H1 (cell line): Measurements from ENCODE around the gene DDI1. TPM values are rescaled to one million over a fixed set of nuclear protein-coding genes. Genes with fewer than 3 reads are reported as not detected.

ENCODE experiments used
- CTCF ChIA-PET: fragments of 300-600 bp; sonication (Branson Sonifier 250); formaldehyde crosslinking; loops from one replicate; lab custom pipeline; 2021; ENCODE audit not compliant: partially characterized antibody; lab: Charles Lee
- POLR2A ChIA-PET: fragments of 300-600 bp; sonication (Branson Sonifier 250); formaldehyde crosslinking; loops from one replicate; lab custom pipeline; 2021; ENCODE audit warnings: inconsistent platforms; ENCODE audit not compliant: partially characterized antibody; lab: Charles Lee
- DNase-seq, 2 experiments: peaks; one replicate each; pipeline versions ENCODE4 v3.0.0 to v3.0.0-alpha.2; 2010 to 2022; ENCODE audit warnings: low spot score in 2 of 2, low read depth in 1 of 2, mixed read lengths in 1 of 2
- FAIRE-seq: peaks from 2 replicates; lab custom pipeline; 2011; peaks lifted over from hg19 to GRCh38; lab: Jason Lieb, UNC
- H2AFZ ChIP-seq: 2 replicates; pipeline ENCODE4 v1.8.1; 2012; ENCODE audit warnings: low read length, inconsistent platforms
- H2AK5ac ChIP-seq: 2 replicates; pipeline ENCODE4 v1.6.1; 2013; ENCODE audit warnings: low read depth, low read length
- H2BK120ac ChIP-seq: replicated peaks from 2 replicates; pipeline ENCODE3; 2013; ENCODE audit warnings: low read depth, low read length, inconsistent platforms
- H2BK12ac ChIP-seq: 2 replicates; pipeline ENCODE4 v1.6.1; 2013; ENCODE audit warnings: low read depth, low read length
- H2BK15ac ChIP-seq: 2 replicates; pipeline ENCODE4 v1.6.1; 2013; ENCODE audit warnings: low read length
- H2BK20ac ChIP-seq: 2 replicates; pipeline ENCODE4 v1.6.1; 2013; ENCODE audit warnings: low read length
- H2BK5ac ChIP-seq: 2 replicates; pipeline ENCODE4 v1.6.1; 2013; ENCODE audit warnings: low read depth, low read length
- H3K14ac ChIP-seq: 2 replicates; pipeline ENCODE4 v1.6.1; 2013; ENCODE audit warnings: inconsistent platforms; ENCODE audit not compliant: insufficient read length
- H3K18ac ChIP-seq: 2 replicates; pipeline ENCODE4 v1.6.1; 2013; ENCODE audit warnings: low read length; ENCODE audit errors: extremely low read depth
- H3K23ac ChIP-seq: 2 replicates; pipeline ENCODE4 v1.6.1; 2013; ENCODE audit warnings: inconsistent platforms; ENCODE audit not compliant: insufficient read length
- H3K23me2 ChIP-seq: 2 replicates; pipeline ENCODE4 v1.6.1; 2013; ENCODE audit warnings: low read depth, low read length
- H3K27ac ChIP-seq: 2 replicates; pipeline ENCODE4 v1.6.1; 2011; ENCODE audit warnings: low read depth, low read length, inconsistent platforms
- H3K27me3 ChIP-seq, 4 experiments: replicated peaks in 1 of 4; 1 replicate in 1 of 4; 2 replicates in 3 of 4; pipeline versions ENCODE4 v1.6.1 to v1.8.1; 2011 to 2013; ENCODE audit warnings: low read length in 3 of 4, mild to moderate bottlenecking in 3 of 4, inconsistent platforms in 2 of 4, mixed read lengths in 2 of 4, moderate library complexity in 1 of 4; ENCODE audit not compliant: control insufficient read depth in 3 of 4, insufficient read depth in 3 of 4; ENCODE audit errors: extremely low read depth in 1 of 4
- H3K36me3 ChIP-seq, 4 experiments: 2 replicates each; pipeline versions ENCODE4 v1.6.1 to v1.8.1; 2011 to 2013; ENCODE audit warnings: mild to moderate bottlenecking in 4 of 4, low read length in 3 of 4, moderate library complexity in 2 of 4, control low read depth in 1 of 4, inconsistent platforms in 1 of 4; ENCODE audit not compliant: insufficient read depth in 4 of 4, control insufficient read depth in 2 of 4
- H3K4ac ChIP-seq: replicated peaks from 2 replicates; pipeline ENCODE3; 2013; ENCODE audit warnings: low read length, low read depth, mixed read lengths, inconsistent platforms; ENCODE audit not compliant: insufficient read length
- H3K4me1 ChIP-seq, 4 experiments: replicated peaks in 1 of 4; 1 replicate in 1 of 4; 2 replicates in 3 of 4; pipeline versions ENCODE4 v1.6.1 to v1.8.1; 2011 to 2013; ENCODE audit warnings: low read length in 3 of 4, inconsistent platforms in 2 of 4, mixed read lengths in 1 of 4; ENCODE audit not compliant: insufficient read depth in 4 of 4, control insufficient read depth in 3 of 4
- H3K4me2 ChIP-seq, 2 experiments: 2 replicates each; pipeline versions ENCODE4 v1.6.1 to v1.8.1; 2011 to 2013; ENCODE audit warnings: low read depth in 2 of 2, low read length in 2 of 2, control low read depth in 1 of 2, inconsistent platforms in 1 of 2, mild to moderate bottlenecking in 1 of 2; ENCODE audit not compliant: insufficient read depth in 1 of 2
- H3K4me3 ChIP-seq, 4 experiments: fragments of 200-600, 300-600 bp in 1 of 4; sonication (generic), shearing (Covaris generic), sonication (Bioruptor Twin) in 1 of 4; 2 replicates each; pipeline versions ENCODE4 v1.5.1 to v1.8.1; 2011 to 2016; ENCODE audit warnings: low read length in 4 of 4, low read depth in 3 of 4, control low read depth in 2 of 4, inconsistent platforms in 2 of 4, mild to moderate bottlenecking in 2 of 4, mixed read lengths in 1 of 4, moderate library complexity in 1 of 4; ENCODE audit not compliant: insufficient read depth in 2 of 4; ENCODE audit errors: extremely low read depth in 1 of 4
- H3K56ac ChIP-seq: replicated peaks from 2 replicates; pipeline ENCODE3; 2013; ENCODE audit warnings: low read depth, mild to moderate bottlenecking, mixed read lengths, low read length, inconsistent platforms; ENCODE audit not compliant: insufficient read length
- H3K79me1 ChIP-seq: 2 replicates; pipeline ENCODE4 v1.6.1; 2013; ENCODE audit warnings: low read depth, low read length, control low read depth
- H3K79me2 ChIP-seq, 2 experiments: 2 replicates each; pipeline versions ENCODE4 v1.6.1 to v1.8.1; 2012 to 2013; ENCODE audit warnings: low read length in 2 of 2, mild to moderate bottlenecking in 2 of 2, inconsistent platforms in 1 of 2; ENCODE audit not compliant: insufficient read depth in 2 of 2, control insufficient read depth in 1 of 2
- H3K9ac ChIP-seq, 4 experiments: replicated peaks in 1 of 4; 1 replicate in 1 of 4; 2 replicates in 3 of 4; pipeline versions ENCODE4 v1.6.1 to v1.8.1; 2011 to 2013; ENCODE audit warnings: low read depth in 3 of 4, low read length in 3 of 4, control low read depth in 2 of 4, mild to moderate bottlenecking in 2 of 4, moderate library complexity in 2 of 4, inconsistent platforms in 1 of 4; ENCODE audit errors: extremely low read depth in 1 of 4
- H3K9me3 ChIP-seq, 2 experiments: 2 replicates each; pipeline versions ENCODE4 v1.6.1 to v1.8.1; 2012 to 2013; ENCODE audit warnings: mild to moderate bottlenecking in 2 of 2, moderate library complexity in 2 of 2, control low read depth in 1 of 2, inconsistent platforms in 1 of 2, low read depth in 1 of 2, low read length in 1 of 2, mixed read lengths in 1 of 2; ENCODE audit not compliant: insufficient read depth in 2 of 2
- H4K20me1 ChIP-seq, 2 experiments: replicated peaks in 1 of 2; 2 replicates each; pipeline versions ENCODE3 to v1.8.1; 2011 to 2013; ENCODE audit warnings: inconsistent platforms in 2 of 2, low read length in 2 of 2, mild to moderate bottlenecking in 1 of 2; ENCODE audit not compliant: insufficient read depth in 2 of 2, control insufficient read depth in 1 of 2
- H4K5ac ChIP-seq: 2 replicates; pipeline ENCODE4 v1.6.1; 2013; ENCODE audit warnings: low read length, low read depth, mixed read lengths, inconsistent platforms; ENCODE audit not compliant: insufficient read length
- H4K8ac ChIP-seq: 2 replicates; pipeline ENCODE4 v1.8.0; 2013; ENCODE audit warnings: mild to moderate bottlenecking, moderate library complexity, low read length, inconsistent platforms; ENCODE audit not compliant: insufficient read depth; ENCODE audit errors: extremely low read depth
- H4K91ac ChIP-seq: replicated peaks from 2 replicates; pipeline ENCODE3; 2013; ENCODE audit warnings: low read length, mixed read lengths, inconsistent platforms; ENCODE audit not compliant: insufficient read length
- CHD1 ChIP-seq: IDR thresholded peaks from 2 replicates; pipeline ENCODE4 v1.6.1; 2012; ENCODE audit warnings: low read depth, low read length, improper control_type of control experiment
- EGR1 ChIP-seq: IDR thresholded peaks from 2 replicates; pipeline ENCODE4 v1.6.1; 2011; ENCODE audit warnings: low read depth, low read length, borderline replicate concordance
- EP300 ChIP-seq, 2 experiments: IDR thresholded peaks; 1 replicate in 1 of 2; 2 replicates in 1 of 2; pipeline ENCODE4 v1.6.1; 2011 to 2012; ENCODE audit warnings: low read depth in 2 of 2, low read length in 2 of 2, mild to moderate bottlenecking in 2 of 2, borderline replicate concordance in 1 of 2, inconsistent platforms in 1 of 2, moderate library complexity in 1 of 2
- HDAC6 ChIP-seq: IDR thresholded peaks from one replicate; pipeline ENCODE4 v1.7.1; 2012; ENCODE audit warnings: low read depth, mild to moderate bottlenecking, inconsistent platforms, low read length, moderate library complexity
- PHF8 ChIP-seq: fragments of 200-600 bp; sonication (generic); conservative IDR thresholded peaks from 2 replicates; pipeline ENCODE4 v1.7.1; 2012; ENCODE audit warnings: low read depth, mild to moderate bottlenecking, inconsistent platforms, low read length, moderate library complexity
- RAD21 ChIP-seq, 2 experiments: IDR thresholded peaks in 1 of 2; conservative IDR thresholded peaks in 1 of 2; 2 replicates each; pipeline ENCODE4 v1.6.1; 2011; ENCODE audit warnings: low read depth in 2 of 2, low read length in 2 of 2, improper control_type of control experiment in 1 of 2, inconsistent platforms in 1 of 2, mild to moderate bottlenecking in 1 of 2, moderate library complexity in 1 of 2
- RXRA ChIP-seq: IDR thresholded peaks from 2 replicates; pipeline ENCODE4 v1.6.1; 2011; ENCODE audit warnings: low read depth, mild to moderate bottlenecking, low read length, moderate library complexity; ENCODE audit not compliant: insufficient read depth
- SAP30 ChIP-seq: fragments of 300-600 bp; sonication (generic); IDR thresholded peaks from 2 replicates; pipeline ENCODE4 v1.7.1; 2012; ENCODE audit warnings: low read length, moderate library complexity, mild to moderate bottlenecking, inconsistent platforms; ENCODE audit not compliant: insufficient read depth, insufficient replicate concordance
- SIN3A ChIP-seq, 2 experiments: IDR thresholded peaks in 1 of 2; conservative IDR thresholded peaks in 1 of 2; 2 replicates each; pipeline ENCODE4 v1.6.1; 2011 to 2012; ENCODE audit warnings: low read length in 2 of 2, improper control_type of control experiment in 1 of 2, low read depth in 1 of 2, mild to moderate bottlenecking in 1 of 2
- SP4 ChIP-seq: IDR thresholded peaks from 2 replicates; pipeline ENCODE4 v1.6.1; 2012; ENCODE audit warnings: low read length, inconsistent platforms
- WGBS, 2 experiments: shearing (Covaris generic) in 1 of 2; methylation state at CpG; one replicate each; pipeline versions ENCODE4 v1.1.6 to v1.1.7; 2013 to 2015; ENCODE audit warnings: low lambda C conversion rate in 2 of 2, mixed read lengths in 2 of 2, inconsistent platforms in 1 of 2, low coverage in 1 of 2, missing lambda C conversion rate in 1 of 2; ENCODE audit not compliant: insufficient replicate concordance in 2 of 2, insufficient coverage in 1 of 2, insufficient read length in 1 of 2; ENCODE audit errors: extremely low coverage in 1 of 2, missing lambda C conversion rate in 1 of 2; 5-methylcytosine and 5-hydroxymethylcytosine counted together
- polyA plus RNA-seq, 7 experiments: library from polyadenylated mRNA; depleted of rRNA in 3 of 7; stranded (reverse) in 5 of 7; unstranded in 2 of 7; fragments of >200 nt in 5 of 7; fragments of 200-250 nt in 2 of 7; gene quantifications; 1 replicate in 5 of 7; 2 replicates in 1 of 7; 4 replicates in 1 of 7; pipeline versions ENCODE4 v1.2.1 to v1.2.3, GENCODE V29; 2011 to 2013; ENCODE audit warnings: missing spikeins in 2 of 7, mixed read lengths in 2 of 7
- total RNA-seq: library from RNA; stranded (reverse); fragmentation: NEBNext Ultra II Directional; extraction: Animal tissue kit (Norgen Biotek cat#: 25700); gene quantifications from 2 replicates; pipeline ENCODE4 v1.2.1, GENCODE V29; 2021
- TF ChIP-seq, protein P1 (sequence below), 3 experiments: IDR thresholded peaks; 1 replicate in 2 of 3; 2 replicates in 1 of 3; pipeline versions ENCODE4 v1.5.1 to v1.6.1; 2011; ENCODE audit warnings: low read length in 3 of 3, mild to moderate bottlenecking in 3 of 3, inconsistent platforms in 2 of 3, low read depth in 1 of 3, moderate library complexity in 1 of 3; ENCODE audit not compliant: insufficient read depth in 1 of 3; ENCODE audit errors: control extremely low read depth in 1 of 3

The DDI1 gene
- total and polyA plus RNA-seq, 2 of the 8 experiments (the other 6 are each of a cell fraction or from before 2014, with no cell fraction given), result not detected

DNA sequence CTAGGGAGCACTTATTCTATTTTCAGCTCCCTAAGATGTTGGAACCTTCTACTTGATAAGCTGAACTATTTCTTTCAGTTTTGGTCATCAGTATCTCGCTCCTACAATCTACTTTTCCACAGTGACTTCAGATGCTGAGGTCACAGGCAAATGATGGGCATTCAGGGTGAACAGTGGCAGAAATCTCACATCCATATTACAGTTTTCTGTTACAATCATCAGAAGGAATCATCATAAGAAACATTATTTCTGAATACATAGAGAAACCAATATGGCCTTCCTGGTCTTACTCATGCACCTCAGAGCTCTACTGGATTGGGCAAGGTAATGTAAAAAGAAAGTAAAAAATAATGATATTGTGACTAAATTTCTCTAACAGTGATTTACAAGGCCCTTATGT is 39.4 kb upstream of the DDI1 start:
- Histone ChIP-seq H3K79me1 (no peaks in the 10 kb centered on the region), H3K4me1 (no peaks in the 10 kb centered on the region), H3K9me3 (no peaks in the 10 kb centered on the region), H4K8ac (no peak overlapping the region), H4K20me1 (no peaks in the 10 kb centered on the region), H3K23me2 (no peaks in the 10 kb centered on the region), H2BK20ac (no peak overlapping the region), H4K5ac (no peak overlapping the region), H2BK120ac (no peak overlapping the region), H3K9ac (no peak overlapping the region), H3K4ac (no peak overlapping the region), H3K79me2 (no peaks in the 10 kb centered on the region), H3K23ac (no peak overlapping the region), H3K4me3 (no peak overlapping the region), H3K4me2 (no peak overlapping the region), H2AK5ac (no peak overlapping the region), H3K14ac (no peak overlapping the region), H3K56ac (no peak overlapping the region), H3K27me3 (no peaks in the 10 kb centered on the region), H2BK15ac (no peak overlapping the region), H2BK5ac (no peak overlapping the region), H3K18ac (no peak overlapping the region), H3K27ac (no peak overlapping the region), H3K36me3 (no peaks in the 10 kb centered on the region), H4K91ac (no peak overlapping the region), H2AFZ (no peak overlapping the region), H2BK12ac (no peak overlapping the region)
- POLR2A ChIA-PET, result no interaction called here
- no peak for FAIRE-seq
- DNase-seq, result no peak
- CTCF ChIA-PET, result no interaction called here
- WGBS, 2 experiments, result 96% methylated on average over 1 of the region's 1 CpG; no CpG with 5 or more reads in 1 of the 2 experiments
- TF ChIP-seq CHD1 (no peak), HDAC6 (no peak), SAP30 (no peak), PHF8 (no peak), SIN3A (conservative IDR thresholded peaks at IDR 0.05 in 1 of 2, IDR thresholded peaks at IDR 0.05 in 1 of 2; ENCODE audit: low read depth in 1 of 2, low read length in 2 of 2) (no peak), SP4 (no peak), EGR1 (no peak), EP300 (IDR thresholded peaks at IDR 0.05; ENCODE audit: borderline replicate concordance in 1 of 2, low read depth in 2 of 2, low read length in 2 of 2) (no peak), RAD21 (IDR thresholded peaks at IDR 0.05 in 1 of 2, conservative IDR thresholded peaks at IDR 0.05 in 1 of 2; ENCODE audit: low read depth in 2 of 2, low read length in 2 of 2) (no peak), RXRA (no peak)
- TF ChIP-seq, protein P1, sequence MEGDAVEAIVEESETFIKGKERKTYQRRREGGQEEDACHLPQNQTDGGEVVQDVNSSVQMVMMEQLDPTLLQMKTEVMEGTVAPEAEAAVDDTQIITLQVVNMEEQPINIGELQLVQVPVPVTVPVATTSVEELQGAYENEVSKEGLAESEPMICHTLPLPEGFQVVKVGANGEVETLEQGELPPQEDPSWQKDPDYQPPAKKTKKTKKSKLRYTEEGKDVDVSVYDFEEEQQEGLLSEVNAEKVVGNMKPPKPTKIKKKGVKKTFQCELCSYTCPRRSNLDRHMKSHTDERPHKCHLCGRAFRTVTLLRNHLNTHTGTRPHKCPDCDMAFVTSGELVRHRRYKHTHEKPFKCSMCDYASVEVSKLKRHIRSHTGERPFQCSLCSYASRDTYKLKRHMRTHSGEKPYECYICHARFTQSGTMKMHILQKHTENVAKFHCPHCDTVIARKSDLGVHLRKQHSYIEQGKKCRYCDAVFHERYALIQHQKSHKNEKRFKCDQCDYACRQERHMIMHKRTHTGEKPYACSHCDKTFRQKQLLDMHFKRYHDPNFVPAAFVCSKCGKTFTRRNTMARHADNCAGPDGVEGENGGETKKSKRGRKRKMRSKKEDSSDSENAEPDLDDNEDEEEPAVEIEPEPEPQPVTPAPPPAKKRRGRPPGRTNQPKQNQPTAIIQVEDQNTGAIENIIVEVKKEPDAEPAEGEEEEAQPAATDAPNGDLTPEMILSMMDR (IDR thresholded peaks at IDR 0.05; ENCODE audit: control extremely low read depth in 1 of 3, insufficient read depth in 1 of 3, low read depth in 1 of 3, low read length in 3 of 3), result no peak
